IMR-90 (cell line): Measurements from ENCODE around the gene FAF2. TPM values are rescaled to one million over a fixed set of nuclear protein-coding genes. Genes with fewer than 3 reads are reported as not detected.

Experiments
- CHD1 ChIP-seq: IDR thresholded peaks from 2 replicates; pipeline ENCODE4 v1.6.1; 2012; ENCODE audit warnings: low read depth, low read length, improper control_type of control experiment
- ELK1 ChIP-seq: fragments of 150-350 bp; IDR thresholded peaks from 2 replicates; pipeline ENCODE4 v1.6.1; 2016; ENCODE audit warnings: low read depth, mild to moderate bottlenecking, low read length, moderate library complexity, borderline replicate concordance
- RAD21 ChIP-seq: IDR thresholded peaks from 2 replicates; pipeline ENCODE4 v1.6.1; 2012; ENCODE audit warnings: low read length, improper control_type of control experiment
- SMC3 ChIP-seq: fragments of 150-350 bp; IDR thresholded peaks from 2 replicates; pipeline ENCODE4 v1.6.1; 2016; ENCODE audit warnings: low read depth, mild to moderate bottlenecking, antibody characterized with exemption, low read length, moderate library complexity
- polyA plus RNA-seq, 3 experiments: library from polyadenylated mRNA; depleted of rRNA; stranded (reverse); fragments of >200 nt; gene quantifications; 2 replicates each; pipeline ENCODE4 v1.2.3, GENCODE V29; 2012; ENCODE audit warnings: low replicate concordance in 1 of 3
- total RNA-seq: library from RNA; depleted of rRNA; stranded (reverse); fragments of >200 nt; gene quantifications from 2 replicates; pipeline ENCODE4 v1.2.3, GENCODE V29; 2012

The FAF2 gene
- total and polyA plus RNA-seq, 2 of the 4 experiments (the other 2 are of a cell fraction), result 32.9 to 47.0 TPM

DNA sequence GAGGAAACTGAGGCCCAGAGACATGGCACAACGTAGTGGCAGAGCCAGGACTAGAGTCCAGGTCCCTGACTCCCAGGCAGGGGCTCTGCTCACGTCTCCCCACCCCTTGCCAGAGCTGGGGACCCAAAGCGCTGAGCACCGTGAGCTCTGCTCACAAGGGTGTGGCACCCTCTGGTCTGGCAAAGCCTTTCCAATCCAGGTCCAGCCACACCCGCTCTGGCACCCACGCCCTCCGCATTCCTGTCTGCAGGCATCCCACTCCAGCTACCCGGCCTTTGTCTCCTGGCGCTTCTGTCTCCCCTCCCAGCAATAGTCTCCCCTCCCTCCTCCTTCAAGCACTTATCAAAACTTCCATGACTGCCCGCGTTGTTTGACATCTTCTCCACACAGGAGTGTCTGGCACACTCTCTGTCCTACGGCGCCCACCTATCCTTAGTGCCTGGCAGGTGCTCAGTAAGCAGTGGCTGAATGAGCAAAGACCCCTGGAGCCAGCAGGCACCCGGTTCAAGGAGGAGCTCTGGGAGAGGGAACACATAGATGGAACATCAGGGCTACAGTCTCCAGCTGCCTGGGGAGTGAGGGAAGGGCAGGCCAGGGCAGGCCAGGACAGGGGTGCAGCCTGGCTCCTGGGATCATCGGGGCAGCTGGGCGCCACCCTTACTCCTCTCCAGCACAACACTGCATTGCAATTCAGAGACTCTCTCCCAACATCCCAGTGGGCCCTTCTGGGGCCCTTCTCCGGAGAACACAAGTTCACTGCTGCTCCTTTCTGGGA lies 47.6 kb upstream of the FAF2 start (continued):
- TF ChIP-seq ELK1 (no peak), SMC3 (no peak), RAD21 (no peak), CHD1 (no peak)
